Body of pancreas (tissue), 4 donors: Measurements from ENCODE around the gene LEPROT. TPM values are rescaled to one million over a fixed set of nuclear protein-coding genes. Genes with fewer than 3 reads are reported as not detected.

Experiments
- ATAC-seq: fragments of 150-250 bp; one replicate; pipeline ENCODE4 v1.9.1; 2016
- DNase-seq, 4 donors: peaks; one replicate each; pipeline ENCODE4 v3.0.0-alpha.2; 2019
- H3K27ac ChIP-seq, 4 donors: fragments of 200-600 bp; sonication (generic); 1 replicate in 3 of 4; 2 replicates in 1 of 4; pipeline versions ENCODE4 v1.5.1 to v1.6.1; 2016 to 2019; ENCODE audit warnings: mild to moderate bottlenecking in 1 of 4, mixed read lengths in 1 of 4, moderate library complexity in 1 of 4
- H3K27me3 ChIP-seq, 2 donors: fragments of 200-600 bp; sonication (generic); one replicate each; pipeline ENCODE4 v1.6.0; 2016; ENCODE audit warnings: mild to moderate bottlenecking in 1 of 2
- H3K36me3 ChIP-seq, 2 donors: fragments of 200-600 bp; sonication (generic); replicated peaks in 1 of 2; 2 replicates each; pipeline ENCODE4 v1.5.1; 2016; ENCODE audit warnings: low read depth in 2 of 2; ENCODE audit not compliant: insufficient read depth in 1 of 2
- H3K4me1 ChIP-seq: fragments of 200-600 bp; sonication (generic); one replicate; pipeline ENCODE4 v1.6.0; 2016
- H3K4me3 ChIP-seq, 2 donors: fragments of 200-600 bp; sonication (generic); 1 replicate in 1 of 2; 2 replicates in 1 of 2; pipeline ENCODE4 v1.5.1; 2016 to 2019
- H3K9me3 ChIP-seq, 3 donors: fragments of 200-600 bp; sonication (generic); 1 replicate in 2 of 3; 2 replicates in 1 of 3; pipeline ENCODE4 v1.5.1; 2016
- CTCF ChIP-seq, 7 experiments: fragments of 450-650 bp in 4 of 7; fragments of 200-600 bp in 3 of 7; sonication (generic) in 3 of 7; IDR thresholded peaks; one replicate each; pipeline ENCODE4 v1.5.1; 2016 to 2019; ENCODE audit warnings: antibody characterized with exemption in 7 of 7
- POLR2A ChIP-seq, 3 donors: fragments of 450-650 bp; IDR thresholded peaks; one replicate each; pipeline ENCODE4 v1.6.1; 2016; ENCODE audit warnings: antibody characterized with exemption in 3 of 3, mild to moderate bottlenecking in 2 of 3
- WGBS, 2 donors: methylation state at CpG; one replicate each; pipeline ENCODE4 v1.1.5; 2017; 5-methylcytosine and 5-hydroxymethylcytosine counted together
- intact Hi-C: fragments of 100-400 bp; cut with DNase I; formaldehyde crosslinking; loops from one replicate; pipeline ENCODE4 v1.15.1; 2023
- total RNA-seq, 2 donors: library from RNA; depleted of rRNA; stranded (reverse); fragments of >200 nt; gene quantifications; one replicate each; pipeline ENCODE4 v1.1.0, GENCODE V29; 2016

LEPROT gene
- total RNA-seq, 2 donors from 2014 or later, result 22.7 to 47.7 TPM

GRCh38 chr1:65422241-65423203 is 2.1 kb downstream of the LEPROT start:
- H3K4me3 ChIP-seq, result no peak overlapping the region
- 87 to 88% methylated on average over 12 of the region's 12 CpGs for WGBS, 2 donors
- no peaks in the 10 kb centered on the region for H3K9me3 ChIP-seq
- H3K36me3 ChIP-seq, result peaks cover 0 to 3% of the 10 kb centered on the region in 2 donors
- DNase-seq (no peak), ATAC-seq (no peak)
- no peaks in the 10 kb centered on the region for H3K27me3 ChIP-seq
- peaks cover 38% of the 10 kb centered on the region for H3K4me1 ChIP-seq
- TF ChIP-seq POLR2A (IDR thresholded peaks at IDR 0.05), result no peak
- no peak for TF ChIP-seq CTCF (IDR thresholded peaks at IDR 0.05)
- intact Hi-C loops, result no loop called here
- H3K27ac ChIP-seq, result peak overlapping the region in 1 of 4 donors; percentile 98

- 35 to 41% methylated on average over 2 of the region's 2 CpGs for WGBS, 2 donors
- DNase-seq, result peak in 1 of 4 donors; percentile 17
- TF ChIP-seq POLR2A (IDR thresholded peaks at IDR 0.05) (no peak), CTCF (IDR thresholded peaks at IDR 0.05) (no peak)
Observed at GRCh38 chr1:65423884-65424572, 3.6 kb downstream of the LEPROT start.

GRCh38 chr1:65424573-65424889 is 4.1 kb downstream of the LEPROT start:
- Histone ChIP-seq H3K27me3 (no peaks in the 10 kb centered on the region), H3K9me3 (no peaks in the 10 kb centered on the region), H3K36me3 (peaks cover 0 to 7% of the 10 kb centered on the region in 2 donors), H3K4me3 (no peak overlapping the region), H3K27ac (peak overlapping the region in 1 of 4 donors; percentile 9), H3K4me1 (peaks cover 32% of the 10 kb centered on the region)
- intact Hi-C loops, result no loop called here
- DNase-seq (no peak), ATAC-seq (no peak)
- 74 to 88% methylated on average over 1 of the region's 1 CpG for WGBS, 2 donors
- TF ChIP-seq CTCF (IDR thresholded peaks at IDR 0.05) (no peak), POLR2A (IDR thresholded peaks at IDR 0.05) (no peak)

More at GRCh38 chr1:65423884-65424572, 3.6 kb downstream of the LEPROT start:
- H3K4me1 ChIP-seq, result peaks cover 37% of the 10 kb centered on the region
- intact Hi-C loops, result no loop called here
- peaks cover 0 to 7% of the 10 kb centered on the region in 2 donors for H3K36me3 ChIP-seq
- peak overlapping the region in 2 of 4 donors; percentile 9 to 10 for H3K27ac ChIP-seq
- no peak overlapping the region for H3K4me3 ChIP-seq
- no peaks in the 10 kb centered on the region for H3K27me3 ChIP-seq
- no peaks in the 10 kb centered on the region for H3K9me3 ChIP-seq
- ATAC-seq, result no peak

- H3K27me3 ChIP-seq, result no peaks in the 10 kb centered on the region
- 87 to 92% methylated on average over 2 of the region's 2 CpGs for WGBS, 2 donors
- ATAC-seq, result no peak
- no peak overlapping the region for H3K4me3 ChIP-seq
- H3K4me1 ChIP-seq, result peaks cover 30% of the 10 kb centered on the region
- H3K36me3 ChIP-seq, result peaks cover 0 to 7% of the 10 kb centered on the region in 2 donors
- TF ChIP-seq CTCF (IDR thresholded peaks at IDR 0.05) (no peak), POLR2A (IDR thresholded peaks at IDR 0.05) (no peak)
- H3K9me3 ChIP-seq, result no peaks in the 10 kb centered on the region
- intact Hi-C loops, result no loop called here
- no peak for DNase-seq
- no peak overlapping the region for H3K27ac ChIP-seq
Observed at GRCh38 chr1:65425006-65425405, 4.5 kb downstream of the LEPROT start.
